Raji (cell line): ENCODE measurements around the gene TMEM127.

Experiments
- POLR2A ChIP-seq: IDR thresholded peaks from 2 replicates; pipeline ENCODE4 v1.6.1; 2011; ENCODE audit warnings: low read depth, low read length, control low read depth; ENCODE audit not compliant: insufficient read depth

Gene TMEM127

GRCh38 chr2:96271995-96272394, 6.2 kb upstream of the TMEM127 start:
- no peak for TF ChIP-seq POLR2A

GRCh38 chr2:96267159-96267971, 1.6 kb upstream of the TMEM127 start:
- no peak for TF ChIP-seq POLR2A

DNA sequence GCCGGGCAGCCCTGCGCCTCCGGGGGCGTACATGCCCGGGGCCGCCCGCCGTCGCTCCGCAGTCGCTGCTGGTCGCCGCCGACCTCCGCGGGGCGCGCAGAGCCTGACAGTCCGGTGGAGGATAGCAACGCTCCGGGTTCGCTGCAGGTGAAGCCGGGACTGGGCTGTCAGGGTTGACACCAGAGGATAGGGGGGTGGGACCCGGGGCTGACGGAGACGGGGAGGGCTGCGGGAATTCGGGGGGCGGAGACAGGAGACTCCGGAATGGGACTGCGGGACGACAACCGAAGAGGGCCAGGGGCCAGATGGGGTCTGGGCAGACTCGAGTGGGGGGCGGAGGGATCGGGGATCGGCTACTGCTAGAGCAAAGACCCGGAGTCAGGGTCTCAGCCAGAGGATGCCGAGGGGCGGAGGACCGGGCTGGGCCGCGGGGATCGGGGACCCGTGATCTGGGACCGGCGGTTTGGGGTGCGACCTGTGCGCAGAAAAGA, 403 bp downstream of the TMEM127 start:
- no peak for TF ChIP-seq POLR2A

DNA sequence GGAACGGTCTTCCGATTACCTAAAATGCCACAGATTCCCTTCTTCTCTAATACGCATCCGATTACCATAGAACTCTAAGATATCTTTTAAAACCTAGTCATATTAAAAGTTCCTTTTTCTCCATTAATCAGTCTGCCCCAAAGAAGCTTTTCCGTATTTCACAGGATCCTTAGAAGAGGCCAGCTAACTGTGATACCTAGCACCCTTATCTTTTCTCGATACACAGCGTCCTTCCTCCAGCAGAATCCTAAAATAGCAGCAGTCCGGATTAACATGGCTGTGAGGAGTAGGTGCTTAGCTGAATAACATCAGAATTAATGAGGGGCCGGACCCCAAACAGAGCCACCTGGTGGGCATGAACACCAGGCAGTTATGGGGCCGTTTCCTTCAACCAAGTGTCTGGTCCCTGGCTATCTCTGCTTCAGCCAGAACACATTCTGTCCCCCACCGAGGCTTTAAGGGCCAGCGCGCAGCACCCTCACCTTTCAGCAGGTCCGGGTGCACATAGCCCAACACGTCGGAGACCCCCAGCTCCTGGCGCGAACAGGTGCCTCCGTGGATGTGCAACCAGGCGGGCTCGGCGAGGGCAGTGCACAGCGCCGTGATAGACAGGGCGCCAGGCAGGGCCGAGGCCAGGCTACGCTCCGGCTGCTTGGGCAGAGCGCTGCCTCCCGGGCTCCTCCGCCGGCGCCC, 995 bp downstream of the TMEM127 start:
- TF ChIP-seq POLR2A = 0 out of 2 replicates have a peak, but pooled peaks have one; percentile 14

DNA sequence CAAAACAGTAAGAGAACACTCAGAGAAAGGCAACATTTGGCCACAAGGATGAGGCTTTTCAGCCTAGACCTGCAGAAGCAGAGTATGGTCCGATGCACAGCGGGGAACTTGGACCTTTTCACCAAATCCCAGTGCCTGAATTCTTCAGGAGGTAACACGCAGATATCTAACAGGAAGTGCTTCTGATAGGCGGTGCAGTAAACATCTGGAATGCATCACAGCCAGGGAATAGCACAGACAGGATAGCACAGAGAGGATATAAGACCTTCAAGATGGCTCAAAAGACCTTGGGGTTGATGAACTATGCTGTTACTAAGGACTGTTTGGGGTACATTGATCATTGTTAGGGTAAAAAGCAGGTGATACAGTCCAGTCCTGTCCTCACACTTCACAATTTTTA, 1.7 kb downstream of the TMEM127 start:
- no peak for TF ChIP-seq POLR2A

DNA sequence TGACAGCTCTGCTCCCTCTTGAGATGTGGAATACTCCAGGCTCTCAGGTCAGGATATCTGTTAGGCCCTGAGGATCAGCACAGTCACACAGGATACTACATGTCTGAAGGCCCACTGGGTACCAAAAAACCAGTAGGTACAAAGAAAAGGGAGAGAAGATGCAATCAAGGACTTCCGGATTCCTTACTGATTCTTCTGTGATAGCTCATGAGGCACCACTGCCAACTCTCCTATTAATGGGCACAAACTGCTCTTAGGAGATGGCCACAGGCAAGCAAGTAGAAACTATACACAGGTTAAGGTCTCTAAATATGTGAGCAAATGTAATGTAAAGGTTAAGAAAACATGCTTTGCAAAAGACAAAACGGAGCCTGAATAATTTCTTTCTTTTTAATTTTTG, 3.5 kb downstream of the TMEM127 start:
- no peak for TF ChIP-seq POLR2A

- no peak for TF ChIP-seq POLR2A
Measured at GRCh38 chr2:96261328-96262003, 4.3 kb downstream of the TMEM127 start.

DNA sequence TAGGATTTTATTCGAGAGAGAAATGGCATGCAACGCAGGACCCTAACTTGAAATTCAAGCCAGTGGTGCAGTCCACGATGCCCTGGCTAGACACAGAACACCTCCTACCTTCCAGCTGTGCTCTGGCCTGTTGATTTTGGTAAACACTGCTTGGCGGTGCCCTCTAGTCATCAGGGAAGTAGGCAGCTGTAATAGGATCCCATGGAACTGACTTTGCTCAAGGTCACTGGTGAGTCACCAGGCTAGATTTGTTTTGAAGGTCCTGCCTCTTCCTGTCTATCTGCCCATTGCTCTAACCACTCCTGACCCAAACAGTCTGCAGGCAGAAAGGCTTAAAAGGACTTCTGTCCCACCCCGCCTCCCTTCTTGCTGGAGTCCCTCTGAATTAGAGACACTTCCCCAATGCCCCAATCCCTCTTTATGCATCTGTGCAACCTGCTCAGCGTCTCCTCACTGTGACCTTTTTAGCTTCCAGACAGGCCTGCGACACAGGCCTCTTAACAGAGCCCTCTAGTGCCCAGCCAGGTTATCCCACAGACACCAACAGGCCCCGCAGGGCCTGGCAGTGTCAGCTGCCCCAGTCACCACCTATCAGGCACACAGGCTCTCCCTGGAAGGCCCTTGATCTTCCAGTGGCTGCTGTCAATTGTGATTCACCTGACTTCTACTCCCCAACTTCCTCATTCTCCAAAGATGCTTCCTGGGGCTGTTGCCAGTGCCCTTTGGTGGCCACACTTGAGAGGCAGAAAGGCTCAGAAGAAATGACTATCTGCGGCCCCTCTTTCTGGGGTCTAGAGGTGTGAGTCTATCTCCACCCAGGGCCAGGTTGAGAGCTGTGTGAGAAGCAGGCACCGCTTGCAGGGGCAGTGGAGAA, 5.2 kb downstream of the TMEM127 start:
- TF ChIP-seq POLR2A = no peak

GRCh38 chr2:96259497-96259921, 6.3 kb downstream of the TMEM127 start:
- TF ChIP-seq POLR2A = no peak

DNA sequence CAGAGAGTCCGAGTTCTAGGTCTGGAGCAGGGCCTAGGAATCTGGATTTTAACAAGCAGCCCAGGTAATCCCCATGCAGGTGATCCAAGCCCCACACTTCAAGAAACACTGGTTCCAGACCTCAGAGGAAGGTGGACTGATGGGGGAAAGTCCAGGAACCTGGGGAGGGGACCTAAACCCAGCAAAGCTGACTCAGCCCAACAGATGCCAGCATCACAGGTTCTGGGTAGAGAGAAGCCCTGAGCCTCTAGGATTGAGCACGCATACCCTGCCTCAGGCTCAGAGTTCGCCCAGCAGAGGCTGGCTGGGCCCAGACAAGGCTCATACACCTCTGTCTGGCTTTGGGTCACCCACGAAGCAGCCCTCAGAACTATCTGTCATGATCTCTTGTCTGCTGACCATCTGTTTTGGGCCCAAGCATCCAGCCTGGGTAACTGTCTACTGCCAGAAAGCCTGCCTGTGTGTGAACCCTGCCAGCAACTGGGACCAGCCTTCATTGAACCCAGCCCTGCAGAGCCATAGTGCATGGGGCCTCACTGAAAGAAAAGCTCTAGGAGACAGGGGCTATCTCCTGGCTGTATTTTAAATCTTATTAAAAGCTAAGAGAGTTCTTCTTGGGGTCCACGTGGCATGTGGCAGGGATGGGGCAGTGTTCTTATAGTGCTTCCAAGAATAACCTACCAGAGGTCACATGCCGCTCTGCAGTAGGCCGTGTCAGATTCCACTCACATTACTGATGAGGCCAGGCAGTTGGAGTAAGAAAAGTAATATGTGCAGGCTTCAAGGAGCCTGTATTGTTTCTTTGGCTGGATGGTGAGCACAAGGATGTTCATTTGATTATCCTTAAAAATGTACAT, 7.4 kb downstream of the TMEM127 start:
- TF ChIP-seq POLR2A = no peak

DNA sequence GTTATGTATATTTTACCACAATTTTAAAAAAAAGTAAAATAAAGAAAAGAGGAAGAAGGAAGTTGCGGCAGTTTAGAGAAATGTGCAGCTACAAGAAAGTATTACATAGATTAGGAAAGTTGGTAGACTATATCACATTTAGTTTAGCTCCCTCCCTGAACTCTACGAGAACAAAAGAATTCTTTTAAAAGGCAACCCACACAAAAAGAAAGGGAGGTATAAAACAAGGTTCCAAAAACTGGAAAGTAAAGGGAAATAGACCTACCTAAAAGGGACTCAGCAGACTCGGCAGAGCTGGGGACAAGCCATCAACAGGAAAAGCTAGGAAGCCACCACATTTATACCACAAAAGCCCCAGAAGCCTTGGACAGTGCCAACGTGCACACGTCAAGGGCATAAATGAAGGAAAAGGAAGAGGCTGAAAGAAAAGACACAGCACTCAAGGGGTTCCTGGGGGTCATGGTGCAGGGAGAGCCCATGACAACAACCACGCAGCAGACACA, 9.1 kb downstream of the TMEM127 start:
- TF ChIP-seq POLR2A = no peak

DNA sequence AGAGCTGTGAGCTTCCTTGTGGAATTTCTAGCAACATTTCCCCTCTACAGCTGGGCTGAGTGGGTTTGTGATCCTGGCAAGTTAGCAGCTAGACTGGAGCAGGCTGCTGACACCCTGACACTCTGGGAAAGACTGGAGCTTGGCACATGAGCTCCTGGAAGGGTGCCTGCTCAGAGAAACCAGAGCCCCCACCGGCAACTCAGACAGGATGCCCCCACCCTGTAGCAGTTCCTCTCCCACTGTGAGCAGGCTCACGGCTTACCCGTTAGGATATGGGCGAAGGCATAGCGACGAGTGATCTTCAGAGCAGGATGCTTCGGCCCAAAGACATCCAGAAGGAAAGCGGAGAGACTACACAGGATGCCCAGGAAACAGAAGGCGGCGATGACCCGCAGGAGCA, 11.2 kb downstream of the TMEM127 start:
- no peak for TF ChIP-seq POLR2A

DNA sequence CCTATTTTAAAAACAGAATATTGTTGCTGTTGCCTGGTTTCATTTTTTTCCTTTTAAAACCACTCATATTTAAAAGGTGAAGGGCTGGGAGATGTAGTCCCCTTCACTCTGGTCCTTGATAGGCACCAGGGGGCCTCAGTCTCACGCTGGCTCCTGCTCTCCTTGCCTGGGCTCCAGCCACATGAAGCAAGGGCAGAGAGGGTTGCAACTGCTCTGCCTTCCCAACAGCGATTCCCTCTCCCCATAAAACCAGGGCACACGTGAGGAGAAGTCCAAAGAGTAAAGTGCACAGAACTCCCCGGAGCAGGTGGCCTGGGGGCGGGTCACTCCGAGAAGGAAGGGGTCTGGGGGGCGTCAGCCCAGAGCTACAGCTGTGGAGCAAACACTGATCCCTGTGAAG, 12.8 kb downstream of the TMEM127 start:
- TF ChIP-seq POLR2A = no peak

- TF ChIP-seq POLR2A = no peak
Measured at GRCh38 chr2:96252526-96252925, 13.3 kb downstream of the TMEM127 start.
